ENCODE results near the gene DDX1.

The DDX1 gene

GRCh38 chr2:15613736-15614429 lies 22.2 kb downstream of the DDX1 start:
- TF ChIP-seq FOXP2 (optimal IDR thresholded peaks at IDR 0.05; ENCODE audit: borderline replicate concordance, extremely low read depth, extremely low read length, insufficient read depth) (no peak), SIN3A (IDR thresholded peaks at IDR 0.05; ENCODE audit: borderline replicate concordance, insufficient read depth, low read length) (no peak), REST (IDR thresholded peaks at IDR 0.05; ENCODE audit: insufficient read depth in 1 of 2, low read depth in 2 of 2, low read length in 2 of 2) (no peak), TAF1 (IDR thresholded peaks at IDR 0.05; ENCODE audit: borderline replicate concordance, insufficient read depth, low read length) (no peak), POLR2AphosphoS5 (IDR thresholded peaks at IDR 0.05; ENCODE audit: low read depth, low read length) (no peak)

GRCh38 chr2:15614545-15615300 lies 23.1 kb downstream of the DDX1 start:
- no peak for TF ChIP-seq SIN3A (IDR thresholded peaks at IDR 0.05; ENCODE audit: borderline replicate concordance, insufficient read depth, low read length)
- TF ChIP-seq TAF1 (IDR thresholded peaks at IDR 0.05; ENCODE audit: borderline replicate concordance, insufficient read depth, low read length) = no peak
- no peak for TF ChIP-seq FOXP2 (optimal IDR thresholded peaks at IDR 0.05; ENCODE audit: borderline replicate concordance, extremely low read depth, extremely low read length, insufficient read depth)
- no peak for TF ChIP-seq POLR2AphosphoS5 (IDR thresholded peaks at IDR 0.05; ENCODE audit: low read depth, low read length)
- TF ChIP-seq REST (IDR thresholded peaks at IDR 0.05; ENCODE audit: insufficient read depth in 1 of 2, low read depth in 2 of 2, low read length in 2 of 2) = no peak

- TF ChIP-seq REST (IDR thresholded peaks at IDR 0.05; ENCODE audit: insufficient read depth in 1 of 2, low read depth in 2 of 2, low read length in 2 of 2) = no peak
- no peak for TF ChIP-seq TAF1 (IDR thresholded peaks at IDR 0.05; ENCODE audit: borderline replicate concordance, insufficient read depth, low read length)
- TF ChIP-seq FOXP2 (optimal IDR thresholded peaks at IDR 0.05; ENCODE audit: borderline replicate concordance, extremely low read depth, extremely low read length, insufficient read depth) = no peak
- no peak for TF ChIP-seq POLR2AphosphoS5 (IDR thresholded peaks at IDR 0.05; ENCODE audit: low read depth, low read length)
- TF ChIP-seq SIN3A (IDR thresholded peaks at IDR 0.05; ENCODE audit: borderline replicate concordance, insufficient read depth, low read length) = no peak
Measured at GRCh38 chr2:15615301-15615920, 23.7 kb downstream of the DDX1 start.

- no peak for TF ChIP-seq SIN3A (IDR thresholded peaks at IDR 0.05; ENCODE audit: borderline replicate concordance, insufficient read depth, low read length)
- no peak for TF ChIP-seq FOXP2 (optimal IDR thresholded peaks at IDR 0.05; ENCODE audit: borderline replicate concordance, extremely low read depth, extremely low read length, insufficient read depth)
- TF ChIP-seq POLR2AphosphoS5 (IDR thresholded peaks at IDR 0.05; ENCODE audit: low read depth, low read length) = no peak
- no peak for TF ChIP-seq REST (IDR thresholded peaks at IDR 0.05; ENCODE audit: insufficient read depth in 1 of 2, low read depth in 2 of 2, low read length in 2 of 2)
- no peak for TF ChIP-seq TAF1 (IDR thresholded peaks at IDR 0.05; ENCODE audit: borderline replicate concordance, insufficient read depth, low read length)
Measured at GRCh38 chr2:15616429-15616828, 24.8 kb downstream of the DDX1 start.

All from PFSK-1 (cell line).